Skin of body (tissue), 2 donors: Measurements from ENCODE around the gene XAGE2. TPM values are rescaled to one million over a fixed set of nuclear protein-coding genes. Genes with fewer than 3 reads are reported as not detected.
"Not testable (repeated sequence)": the region's sequence is repeated elsewhere in the genome, so short reads cannot be mapped to it uniquely, and the experiment has no call there.

Experiments
- DNase-seq: peaks from one replicate; lab custom pipeline; 2025; lab: John Stamatoyannopoulos, UW
- total RNA-seq: library from RNA; depleted of rRNA; stranded (reverse); fragments of >200 nt; gene quantifications from one replicate; pipeline ENCODE4 v1.2.3, GENCODE V29; 2014

XAGE2 gene
- total RNA-seq, result 0.69 TPM

GRCh38 chrX:52368368-52369055, at the start of gene XAGE2:
Gene XAGE2, plus strand, starts transcription at chrX:52369021. Its CDS starts 994 bp downstream, at chrX:52370015.
- DNase-seq, result no peak

- no peak for DNase-seq
Observed at GRCh38 chrX:52337410-52337809, 31.4 kb upstream of the XAGE2 start.

- no peak for DNase-seq
Observed at GRCh38 chrX:52341493-52341892, 27.3 kb upstream of the XAGE2 start.

GRCh38 chrX:52343131-52343530, 25.7 kb upstream of the XAGE2 start:
- DNase-seq, result not testable (repeated sequence)

GRCh38 chrX:52345402-52345801, 23.4 kb upstream of the XAGE2 start:
- DNase-seq, result not testable (repeated sequence)

- DNase-seq, result no peak
Observed at GRCh38 chrX:52346174-52347165, 22.4 kb upstream of the XAGE2 start.

- no peak for DNase-seq
Observed at GRCh38 chrX:52349681-52350080, 19.1 kb upstream of the XAGE2 start.

- no peak for DNase-seq
Observed at GRCh38 chrX:52352551-52352950, 16.3 kb upstream of the XAGE2 start.

- DNase-seq, result no peak
Observed at GRCh38 chrX:52353838-52354237, 15.0 kb upstream of the XAGE2 start.

GRCh38 chrX:52355108-52355507, 13.7 kb upstream of the XAGE2 start:
- no peak for DNase-seq

- DNase-seq, result no peak
Observed at GRCh38 chrX:52359614-52360232, 9.1 kb upstream of the XAGE2 start.

- no peak for DNase-seq
Observed at GRCh38 chrX:52361941-52362340, 6.9 kb upstream of the XAGE2 start.

- no peak for DNase-seq
Observed at GRCh38 chrX:52363247-52363883, 5.5 kb upstream of the XAGE2 start.

GRCh38 chrX:52378870-52379269, 10.0 kb downstream of the XAGE2 start:
- DNase-seq, result no peak

- DNase-seq, result no peak
Observed at GRCh38 chrX:52380993-52381392, 12.2 kb downstream of the XAGE2 start.

- DNase-seq, result no peak
Observed at GRCh38 chrX:52410439-52411394, 41.9 kb downstream of the XAGE2 start.

- no peak for DNase-seq
Observed at GRCh38 chrX:52415304-52415703, 46.5 kb downstream of the XAGE2 start.

- DNase-seq, result no peak
Observed at GRCh38 chrX:52416816-52417215, 48.0 kb downstream of the XAGE2 start.

- no peak for DNase-seq
Observed at GRCh38 chrX:52420824-52421443, 52.1 kb downstream of the XAGE2 start.

- DNase-seq, result peak; percentile 0
Observed at GRCh38 chrX:52422884-52423283, 54.1 kb downstream of the XAGE2 start.
